ENCODE measurements around the gene BFSP1.

Gene BFSP1

GRCh38 chr20:17500271-17500670 is 30.9 kb downstream of the BFSP1 start:
- no peak overlapping the region for H3K4me3 ChIP-seq (replicated peaks; ENCODE audit: low read depth, low read length)
- TF ChIP-seq, protein P1, sequence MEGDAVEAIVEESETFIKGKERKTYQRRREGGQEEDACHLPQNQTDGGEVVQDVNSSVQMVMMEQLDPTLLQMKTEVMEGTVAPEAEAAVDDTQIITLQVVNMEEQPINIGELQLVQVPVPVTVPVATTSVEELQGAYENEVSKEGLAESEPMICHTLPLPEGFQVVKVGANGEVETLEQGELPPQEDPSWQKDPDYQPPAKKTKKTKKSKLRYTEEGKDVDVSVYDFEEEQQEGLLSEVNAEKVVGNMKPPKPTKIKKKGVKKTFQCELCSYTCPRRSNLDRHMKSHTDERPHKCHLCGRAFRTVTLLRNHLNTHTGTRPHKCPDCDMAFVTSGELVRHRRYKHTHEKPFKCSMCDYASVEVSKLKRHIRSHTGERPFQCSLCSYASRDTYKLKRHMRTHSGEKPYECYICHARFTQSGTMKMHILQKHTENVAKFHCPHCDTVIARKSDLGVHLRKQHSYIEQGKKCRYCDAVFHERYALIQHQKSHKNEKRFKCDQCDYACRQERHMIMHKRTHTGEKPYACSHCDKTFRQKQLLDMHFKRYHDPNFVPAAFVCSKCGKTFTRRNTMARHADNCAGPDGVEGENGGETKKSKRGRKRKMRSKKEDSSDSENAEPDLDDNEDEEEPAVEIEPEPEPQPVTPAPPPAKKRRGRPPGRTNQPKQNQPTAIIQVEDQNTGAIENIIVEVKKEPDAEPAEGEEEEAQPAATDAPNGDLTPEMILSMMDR (IDR thresholded peaks at IDR 0.05; ENCODE audit: low read length, missing control alignments), result no peak
- DNase-seq (ENCODE audit: low read depth), result no peak

GRCh38 chr20:17499041-17499440 is 32.1 kb downstream of the BFSP1 start:
- TF ChIP-seq, protein P1 (IDR thresholded peaks at IDR 0.05; ENCODE audit: low read length, missing control alignments), result no peak
- DNase-seq (ENCODE audit: low read depth), result peak; percentile 23
- H3K4me3 ChIP-seq (replicated peaks; ENCODE audit: low read depth, low read length), result no peak overlapping the region

DNA sequence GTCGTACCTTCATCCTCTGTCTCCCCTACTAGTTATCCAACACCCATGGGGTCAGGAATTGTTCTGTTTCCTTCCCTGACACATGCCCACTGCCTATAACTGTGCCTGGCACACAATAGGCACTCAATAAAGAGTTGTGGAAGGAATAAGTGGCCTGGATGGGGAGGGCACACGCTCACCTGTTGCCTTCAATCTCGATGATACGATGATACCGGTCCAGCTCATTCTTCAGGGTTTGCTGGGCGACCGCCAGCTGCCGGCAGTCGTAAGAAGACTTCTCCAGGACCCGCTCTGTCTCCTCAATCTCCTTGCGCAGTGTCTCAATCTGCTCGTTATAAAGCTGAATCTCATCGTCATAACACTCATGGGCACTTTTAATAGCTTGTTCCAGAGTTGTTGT is 32.5 kb downstream of the BFSP1 start:
- no peak overlapping the region for H3K4me3 ChIP-seq (replicated peaks; ENCODE audit: low read depth, low read length)
- DNase-seq (ENCODE audit: low read depth), result no peak
- TF ChIP-seq, protein P1 (IDR thresholded peaks at IDR 0.05; ENCODE audit: low read length, missing control alignments), result no peak

- H3K4me3 ChIP-seq (replicated peaks; ENCODE audit: low read depth, low read length), result no peak overlapping the region
- DNase-seq (ENCODE audit: low read depth), result peak; percentile 20
- TF ChIP-seq, protein P1 (IDR thresholded peaks at IDR 0.05; ENCODE audit: low read length, missing control alignments), result no peak
Observed at GRCh38 chr20:17497821-17498580, 33.2 kb downstream of the BFSP1 start.

DNA sequence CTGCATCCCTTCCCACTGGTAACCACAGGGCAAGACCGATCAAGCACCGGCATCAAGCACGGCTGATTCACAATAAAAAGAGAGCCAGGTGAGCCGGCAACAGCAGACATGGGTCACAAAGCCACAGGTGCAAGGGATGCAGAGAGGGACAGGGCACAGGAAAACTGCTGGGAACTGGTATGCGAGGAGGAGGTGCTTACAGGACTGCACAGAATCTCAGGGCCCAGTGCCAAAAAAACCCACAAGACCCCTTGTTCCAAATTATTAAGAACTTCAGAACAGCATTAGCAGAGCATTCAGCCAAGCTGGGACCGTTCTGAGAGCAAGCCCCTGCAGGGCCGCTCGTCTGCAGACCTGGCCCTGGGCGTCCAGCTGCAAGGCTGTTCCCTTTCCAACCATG is 35.4 kb downstream of the BFSP1 start:
- TF ChIP-seq, protein P1 (IDR thresholded peaks at IDR 0.05; ENCODE audit: low read length, missing control alignments), result no peak
- no peak overlapping the region for H3K4me3 ChIP-seq (replicated peaks; ENCODE audit: low read depth, low read length)
- DNase-seq (ENCODE audit: low read depth), result no peak

DNA sequence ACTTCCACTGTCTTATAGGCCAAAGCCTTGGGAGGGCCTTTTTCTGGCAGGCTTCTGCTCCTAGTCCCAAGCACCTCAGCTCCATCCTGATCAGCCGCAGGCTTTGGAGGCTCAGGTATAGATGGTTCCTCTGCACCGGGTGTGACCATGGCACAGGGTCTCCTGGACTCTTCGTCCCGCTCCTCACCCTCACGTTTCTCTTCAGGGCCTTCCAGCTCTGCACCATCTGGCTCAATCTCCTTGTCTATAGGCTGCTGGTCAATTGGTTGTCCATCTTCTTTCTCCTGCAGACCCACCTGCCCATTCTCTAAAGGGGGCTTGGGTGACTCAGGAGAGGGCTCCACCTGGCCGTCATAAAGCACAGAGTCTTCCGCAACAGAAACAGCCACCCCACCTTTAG is 37.0 kb downstream of the BFSP1 start:
- H3K4me3 ChIP-seq (replicated peaks; ENCODE audit: low read depth, low read length), result no peak overlapping the region
- TF ChIP-seq, protein P1 (IDR thresholded peaks at IDR 0.05; ENCODE audit: low read length, missing control alignments), result no peak

DNA sequence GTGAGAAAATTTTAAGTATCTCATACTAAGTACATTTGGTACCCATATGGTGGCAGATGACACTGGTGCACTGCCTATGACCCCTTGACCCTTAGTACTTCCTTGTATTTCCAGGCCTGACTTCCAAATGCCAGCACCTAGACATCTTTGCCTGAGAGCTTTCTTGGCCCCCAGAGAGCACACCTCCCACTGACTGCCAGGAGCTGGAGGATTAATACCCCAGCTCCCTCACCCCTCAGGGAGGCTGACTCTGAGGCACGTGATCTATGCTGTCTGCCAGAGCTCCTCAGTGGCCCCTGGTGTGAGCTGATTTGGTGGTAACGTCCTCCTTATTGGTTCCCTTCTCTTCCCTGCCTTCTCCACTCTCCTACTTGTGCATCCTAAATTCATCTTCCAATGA is 38.0 kb downstream of the BFSP1 start:
- no peak for DNase-seq (ENCODE audit: low read depth)
- TF ChIP-seq, protein P1 (IDR thresholded peaks at IDR 0.05; ENCODE audit: low read length, missing control alignments), result no peak
- no peak overlapping the region for H3K4me3 ChIP-seq (replicated peaks; ENCODE audit: low read depth, low read length)

More for the DNA sequence above, 37.0 kb downstream of the BFSP1 start:
- no peak for DNase-seq (ENCODE audit: low read depth)

All from fibroblast of pulmonary artery (primary cell).